Activated gamma-delta T cell treated with anti-CD3 and anti-CD28 coated beads, Interleukin-2, amount 50 U/mL, for 16 hours (primary cell): ENCODE results near the gene LIPJ.

Experiments used
- DNase-seq: peaks from one replicate; pipeline ENCODE4 v3.0.0-alpha.2; 2020; ENCODE audit warnings: low read depth

The LIPJ gene

DNA sequence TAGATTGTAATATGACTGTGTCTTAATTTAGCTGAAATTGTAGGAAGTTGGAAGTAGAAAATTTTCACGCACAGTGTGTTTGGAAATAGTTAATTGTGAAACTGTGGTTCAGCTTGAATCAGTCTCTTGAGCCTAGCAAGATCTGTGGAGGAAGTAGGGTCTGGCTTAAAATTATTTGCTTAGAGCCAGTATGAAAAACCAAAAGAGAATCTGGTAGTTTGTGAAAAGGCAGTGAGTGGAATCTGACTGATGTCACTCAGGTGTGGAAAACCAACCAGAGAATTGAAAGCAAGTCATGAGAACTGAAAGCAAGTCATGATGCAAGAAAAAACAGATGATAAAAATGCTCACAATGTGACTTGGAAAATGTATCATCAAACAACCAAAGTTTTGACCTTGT lies 11.5 kb downstream of the LIPJ start:
- DNase-seq: no peak

DNA sequence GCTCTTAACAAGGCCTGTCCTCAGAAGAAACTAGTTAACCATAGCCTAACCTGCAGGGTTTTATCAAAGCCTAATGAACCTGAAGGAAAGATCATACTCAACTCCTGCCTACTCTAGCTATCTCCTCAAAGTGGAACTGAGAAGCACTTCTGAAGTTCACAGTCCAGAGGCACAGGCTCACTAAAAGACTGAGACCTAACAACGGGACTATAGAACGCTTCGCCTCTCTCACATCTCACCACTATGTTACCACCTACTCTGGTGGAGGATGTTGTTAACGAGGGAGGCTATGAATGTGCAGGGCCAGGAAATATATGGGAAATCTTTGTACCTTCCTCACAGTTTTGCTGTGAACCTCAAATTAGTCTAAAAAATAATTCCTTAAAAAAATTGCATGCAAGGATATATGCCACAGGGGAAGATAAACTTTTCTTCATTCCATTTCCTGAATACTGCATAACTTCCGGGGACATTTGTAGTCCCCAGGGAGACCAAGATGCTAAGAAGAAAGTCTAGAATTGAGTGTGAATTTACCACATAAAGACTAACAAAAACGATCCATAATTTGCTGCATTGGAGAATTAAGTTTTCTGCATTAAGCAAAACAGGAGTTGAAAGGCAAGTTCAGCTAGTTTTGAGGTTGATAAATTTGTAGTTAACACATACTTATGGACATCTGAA lies 21.6 kb downstream of the LIPJ start:
- no peak for DNase-seq

- no peak for DNase-seq
Measured at GRCh38 chr10:88608780-88609179, 22.2 kb downstream of the LIPJ start.

DNA sequence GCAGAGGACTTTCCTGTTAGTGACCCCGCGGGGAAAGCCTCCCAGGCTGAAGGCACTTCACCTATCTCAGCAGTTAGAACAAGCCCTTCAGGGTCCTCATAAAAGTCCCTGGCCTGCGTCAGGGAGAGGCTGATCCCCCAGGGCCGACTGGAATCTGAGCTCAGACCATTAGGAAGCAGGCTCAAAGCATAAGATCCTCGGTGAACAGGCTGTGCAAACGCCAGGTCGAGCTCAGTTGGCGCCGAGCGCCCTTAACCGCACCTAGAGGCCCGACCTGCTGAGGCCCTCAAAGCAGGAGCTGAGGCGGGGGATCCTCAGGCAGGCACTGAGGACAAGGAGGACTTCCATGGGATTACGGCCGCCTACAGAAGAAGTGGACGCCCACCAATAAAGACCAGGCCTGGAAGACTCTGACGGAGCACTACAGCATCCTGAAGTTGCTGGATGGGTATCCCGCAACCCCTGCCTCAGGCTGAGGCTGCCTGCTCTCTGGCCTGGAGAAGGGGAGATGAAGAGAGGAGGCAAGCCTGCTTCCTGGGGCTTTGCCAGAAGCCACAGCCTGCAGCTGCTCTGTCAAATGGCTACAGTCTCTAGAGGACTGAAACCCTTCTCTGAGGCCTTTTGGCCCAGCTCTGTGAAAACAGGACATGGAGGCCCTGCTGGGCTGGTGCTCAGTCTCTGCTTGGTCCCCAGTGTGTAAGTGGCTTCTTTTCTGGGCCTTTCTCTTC lies 29.9 kb downstream of the LIPJ start:
- DNase-seq: no peak

DNA sequence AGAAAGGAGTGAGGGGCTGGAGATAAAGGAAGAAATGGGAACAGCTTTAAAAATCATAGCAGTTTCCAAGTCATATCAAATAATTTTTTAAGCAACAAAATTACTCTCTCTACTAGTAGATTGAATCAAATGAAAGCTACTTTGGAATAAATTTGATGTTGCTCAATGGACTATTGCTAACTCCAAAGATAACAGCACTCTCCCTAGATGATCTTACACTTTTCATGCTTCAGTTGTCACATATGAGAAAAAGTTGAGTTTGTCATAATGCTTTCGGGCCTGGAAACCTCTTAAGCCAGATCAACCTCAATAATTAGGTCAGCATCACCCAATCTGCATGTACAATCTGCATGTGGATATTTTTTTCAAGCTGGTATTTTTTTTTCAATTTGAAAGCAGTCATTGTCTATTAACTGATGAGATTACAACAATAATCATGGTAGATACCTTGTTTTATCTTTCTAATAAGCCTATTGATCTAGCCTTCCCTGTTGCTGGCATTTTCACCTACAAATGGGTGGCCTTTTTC lies 31.3 kb downstream of the LIPJ start:
- no peak for DNase-seq

DNA sequence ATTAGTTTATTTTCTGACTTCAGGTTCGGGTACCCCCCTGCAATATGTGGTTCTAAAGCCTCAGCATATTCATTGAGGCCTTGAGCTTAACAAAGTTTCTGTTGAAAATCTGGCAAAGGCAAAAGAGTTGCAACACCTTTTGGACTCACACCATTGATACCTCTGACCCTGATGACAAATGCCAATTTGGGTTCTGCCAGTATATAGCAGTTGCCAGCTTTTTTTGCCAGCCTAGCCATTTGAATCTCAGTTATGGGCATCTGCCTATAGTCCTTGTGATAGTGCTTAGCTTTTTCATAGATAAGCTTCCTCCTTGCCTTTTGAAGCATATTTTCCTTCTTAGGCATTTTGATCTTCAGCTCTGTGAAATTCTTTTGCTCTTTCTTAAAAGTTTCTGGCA lies 31.9 kb downstream of the LIPJ start:
- DNase-seq: no peak

GRCh38 chr10:88620441-88620840 lies 33.9 kb downstream of the LIPJ start:
- DNase-seq: no peak

- no peak for DNase-seq
Measured at GRCh38 chr10:88623835-88624234, 37.3 kb downstream of the LIPJ start.

GRCh38 chr10:88624840-88625239 lies 38.3 kb downstream of the LIPJ start:
- DNase-seq: no peak

DNA sequence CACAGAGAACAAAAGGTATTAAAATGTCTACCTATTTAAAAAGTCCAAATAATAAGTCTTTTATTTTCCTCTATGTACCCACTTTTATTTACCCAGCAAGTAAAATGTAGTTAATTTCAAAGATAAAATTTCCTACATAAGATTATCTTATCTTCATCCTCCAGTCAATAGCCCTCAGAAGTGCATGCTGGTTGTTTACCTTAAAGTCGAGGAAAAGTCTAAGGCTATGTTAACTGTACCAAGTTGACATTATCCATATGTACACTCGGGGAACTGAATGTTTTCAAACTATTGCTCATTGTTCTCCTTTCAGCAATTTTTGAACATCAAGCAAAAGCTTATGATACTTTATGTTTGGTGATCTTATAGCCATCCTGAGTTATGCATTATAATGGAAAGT lies 53.6 kb downstream of the LIPJ start:
- DNase-seq: no peak

DNA sequence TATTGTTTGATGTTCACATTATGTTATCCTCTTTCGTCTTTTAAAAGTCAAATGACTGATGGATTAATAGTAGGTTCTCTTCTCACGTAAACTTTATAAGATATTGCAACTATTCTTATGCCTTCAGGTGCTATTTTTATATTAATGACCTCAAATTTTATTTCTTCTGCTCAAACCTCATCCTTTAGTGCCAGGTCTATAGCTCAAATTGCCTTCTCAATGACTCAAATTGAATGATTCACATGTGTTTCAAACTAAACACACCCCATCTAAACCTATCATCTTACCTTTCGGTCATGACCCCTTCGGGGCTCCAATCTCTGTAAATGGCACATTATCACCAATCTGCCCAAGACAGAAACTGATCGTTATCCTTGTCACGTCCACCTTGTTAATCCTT lies 55.6 kb downstream of the LIPJ start:
- no peak for DNase-seq

DNA sequence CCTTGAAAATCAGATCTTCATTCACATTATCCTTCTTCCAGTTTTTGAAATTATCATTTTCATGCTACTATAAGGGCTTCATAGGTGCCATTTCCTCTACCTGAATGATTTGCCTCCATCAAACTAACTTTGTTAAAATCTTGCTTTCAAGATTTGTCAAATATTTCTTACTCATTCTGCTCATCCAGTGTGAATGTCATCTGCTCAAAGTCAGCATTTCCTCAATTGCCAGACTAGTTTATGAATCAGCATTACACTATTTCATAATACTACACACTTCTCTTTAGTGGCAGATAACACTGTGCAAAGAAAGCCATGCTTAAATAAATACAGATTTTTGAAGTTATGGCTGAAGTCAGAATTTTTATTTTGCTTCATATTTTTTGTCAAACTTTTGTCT lies 56.4 kb downstream of the LIPJ start:
- no peak for DNase-seq

GRCh38 chr10:88647061-88647615 lies 60.6 kb downstream of the LIPJ start:
- no peak for DNase-seq

DNA sequence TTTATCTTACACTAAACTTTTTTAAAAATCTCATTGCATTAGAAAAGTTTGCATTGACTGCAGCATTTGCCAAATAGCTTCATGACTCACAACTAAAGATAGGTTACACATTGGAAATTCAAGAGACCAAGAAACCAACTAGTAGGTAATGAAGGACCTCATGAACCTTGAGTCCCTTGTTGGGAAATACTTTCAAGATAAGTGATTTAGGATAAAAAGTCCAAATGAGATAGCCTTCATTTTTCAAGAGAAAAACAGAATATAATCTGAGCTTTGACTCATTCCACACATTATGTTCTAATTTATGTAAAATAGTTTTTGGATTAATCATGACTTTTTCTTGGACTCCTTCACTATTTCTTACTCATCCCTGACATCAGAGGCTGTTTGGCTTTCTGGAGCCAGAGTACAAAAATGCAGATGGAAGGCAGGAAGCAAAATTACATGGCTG lies 64.6 kb downstream of the LIPJ start:
- no peak for DNase-seq

DNA sequence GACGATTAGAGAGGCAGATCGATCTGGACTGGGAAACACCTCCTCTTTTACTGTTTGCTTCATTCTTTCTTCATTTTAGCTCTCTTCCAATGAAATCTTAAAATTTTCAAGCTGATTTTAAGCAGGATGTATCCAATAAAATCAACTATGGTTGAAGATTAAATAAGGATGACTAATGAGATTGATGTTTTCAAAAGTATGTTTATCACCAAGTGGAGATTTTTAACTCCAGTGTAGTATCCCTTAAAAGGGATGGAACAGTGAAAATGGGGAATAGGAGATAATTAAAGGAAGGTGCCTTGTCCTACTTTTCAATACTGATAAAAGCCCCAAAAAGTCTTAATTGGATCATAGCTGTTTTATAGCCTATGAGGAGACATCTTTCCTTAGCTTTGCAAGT lies 66.1 kb downstream of the LIPJ start:
- no peak for DNase-seq
